Measurements from ENCODE around the gene NDUFA7. TPM values are rescaled to one million over a fixed set of nuclear protein-coding genes. Genes with fewer than 3 reads are reported as not detected.

NDUFA7 gene
- total and polyA plus RNA-seq, 2 of the 13 experiments (the other 11 are each of a cell fraction or from before 2014, with no cell fraction given) = 64.5 to 71.5 TPM

DNA sequence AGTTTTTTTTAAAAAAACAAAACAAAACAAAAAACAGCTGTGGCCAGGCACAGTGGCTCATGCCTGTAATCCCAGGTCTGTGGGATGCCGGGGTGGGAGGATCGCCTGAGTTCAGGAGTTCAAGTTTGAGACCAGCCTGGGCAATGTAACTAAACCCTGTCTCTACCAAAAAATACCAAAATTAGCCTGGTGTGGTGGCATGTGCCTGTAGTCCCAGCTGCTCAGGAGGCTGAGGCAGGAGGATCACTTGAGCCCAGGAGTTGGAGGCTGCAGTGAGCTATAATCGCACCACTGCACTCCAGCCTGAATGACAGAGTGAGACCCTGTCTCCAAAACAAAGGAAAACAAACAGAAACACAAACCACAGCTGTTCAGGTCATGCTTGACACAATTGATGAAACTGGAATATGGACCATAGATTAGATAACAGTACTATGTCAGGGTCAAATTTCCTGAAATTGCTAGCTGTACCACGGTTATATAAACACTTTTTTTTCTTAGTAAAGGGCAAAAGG, 35.9 kb upstream of the NDUFA7 start (continued):
- TF ChIP-seq, protein P1, sequence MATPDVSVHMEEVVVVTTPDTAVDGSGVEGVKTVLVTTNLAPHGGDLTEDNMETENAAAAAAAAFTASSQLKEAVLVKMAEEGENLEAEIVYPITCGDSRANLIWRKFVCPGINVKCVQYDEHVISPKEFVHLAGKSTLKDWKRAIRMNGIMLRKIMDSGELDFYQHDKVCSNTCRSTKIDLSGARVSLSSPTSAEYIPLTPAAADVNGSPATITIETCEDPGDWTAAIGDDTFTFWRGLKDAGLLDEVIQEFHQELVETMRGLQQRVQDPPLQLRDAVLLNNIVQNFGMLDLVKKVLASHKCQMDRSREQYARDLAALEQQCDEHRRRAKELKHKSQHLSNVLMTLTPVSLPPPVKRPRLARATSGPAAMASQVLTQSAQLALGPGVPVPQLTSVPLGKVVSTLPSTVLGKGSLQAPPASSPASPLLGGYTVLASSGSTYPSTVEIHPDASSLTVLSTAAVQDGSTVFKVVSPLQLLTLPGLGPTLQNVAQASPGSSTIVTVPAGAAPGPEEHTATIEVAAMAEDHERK (CRISPR knock-in tag; IDR thresholded peaks at IDR 0.05; ENCODE audit: low read depth) = no peak
- peak; percentile 55 for TF ChIP-seq TCF7 (IDR thresholded peaks at IDR 0.05; ENCODE audit: low read depth)
- TF ChIP-seq, protein P2, sequence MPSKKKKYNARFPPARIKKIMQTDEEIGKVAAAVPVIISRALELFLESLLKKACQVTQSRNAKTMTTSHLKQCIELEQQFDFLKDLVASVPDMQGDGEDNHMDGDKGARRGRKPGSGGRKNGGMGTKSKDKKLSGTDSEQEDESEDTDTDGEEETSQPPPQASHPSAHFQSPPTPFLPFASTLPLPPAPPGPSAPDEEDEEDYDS (CRISPR knock-in tag; IDR thresholded peaks at IDR 0.05) = 0 out of 2 replicates have a peak, but pooled peaks have one; percentile 36
- TF ChIP-seq ZNF230 (CRISPR knock-in tag; IDR thresholded peaks at IDR 0.05) = 0 out of 2 replicates have a peak, but pooled peaks have one; percentile 54
- peak; percentile 59; the same call in 1 of the 2 replicates for TF ChIP-seq YEATS4 (CRISPR knock-in tag; IDR thresholded peaks at IDR 0.05; ENCODE audit: borderline replicate concordance)
- TF ChIP-seq, protein P3, sequence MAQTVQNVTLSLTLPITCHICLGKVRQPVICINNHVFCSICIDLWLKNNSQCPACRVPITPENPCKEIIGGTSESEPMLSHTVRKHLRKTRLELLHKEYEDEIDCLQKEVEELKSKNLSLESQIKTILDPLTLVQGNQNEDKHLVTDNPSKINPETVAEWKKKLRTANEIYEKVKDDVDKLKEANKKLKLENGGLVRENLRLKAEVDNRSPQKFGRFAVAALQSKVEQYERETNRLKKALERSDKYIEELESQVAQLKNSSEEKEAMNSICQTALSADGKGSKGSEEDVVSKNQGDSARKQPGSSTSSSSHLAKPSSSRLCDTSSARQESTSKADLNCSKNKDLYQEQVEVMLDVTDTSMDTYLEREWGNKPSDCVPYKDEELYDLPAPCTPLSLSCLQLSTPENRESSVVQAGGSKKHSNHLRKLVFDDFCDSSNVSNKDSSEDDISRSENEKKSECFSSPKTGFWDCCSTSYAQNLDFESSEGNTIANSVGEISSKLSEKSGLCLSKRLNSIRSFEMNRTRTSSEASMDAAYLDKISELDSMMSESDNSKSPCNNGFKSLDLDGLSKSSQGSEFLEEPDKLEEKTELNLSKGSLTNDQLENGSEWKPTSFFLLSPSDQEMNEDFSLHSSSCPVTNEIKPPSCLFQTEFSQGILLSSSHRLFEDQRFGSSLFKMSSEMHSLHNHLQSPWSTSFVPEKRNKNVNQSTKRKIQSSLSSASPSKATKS (CRISPR knock-in tag; IDR thresholded peaks at IDR 0.05) = 0 out of 2 replicates have a peak, but pooled peaks have one; percentile 69
- no peak for TF ChIP-seq THYN1 (CRISPR knock-in tag; IDR thresholded peaks at IDR 0.05; ENCODE audit: borderline replicate concordance, low read depth)
- TF ChIP-seq, protein P4, sequence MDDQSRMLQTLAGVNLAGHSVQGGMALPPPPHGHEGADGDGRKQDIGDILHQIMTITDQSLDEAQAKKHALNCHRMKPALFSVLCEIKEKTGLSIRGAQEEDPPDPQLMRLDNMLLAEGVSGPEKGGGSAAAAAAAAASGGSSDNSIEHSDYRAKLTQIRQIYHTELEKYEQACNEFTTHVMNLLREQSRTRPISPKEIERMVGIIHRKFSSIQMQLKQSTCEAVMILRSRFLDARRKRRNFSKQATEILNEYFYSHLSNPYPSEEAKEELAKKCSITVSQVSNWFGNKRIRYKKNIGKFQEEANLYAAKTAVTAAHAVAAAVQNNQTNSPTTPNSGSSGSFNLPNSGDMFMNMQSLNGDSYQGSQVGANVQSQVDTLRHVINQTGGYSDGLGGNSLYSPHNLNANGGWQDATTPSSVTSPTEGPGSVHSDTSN (CRISPR knock-in tag; IDR thresholded peaks at IDR 0.05; ENCODE audit: borderline replicate concordance) = no peak
- no peak for TF ChIP-seq ZNF766 (CRISPR knock-in tag; IDR thresholded peaks at IDR 0.05; ENCODE audit: borderline replicate concordance)
- TF ChIP-seq, protein P5, sequence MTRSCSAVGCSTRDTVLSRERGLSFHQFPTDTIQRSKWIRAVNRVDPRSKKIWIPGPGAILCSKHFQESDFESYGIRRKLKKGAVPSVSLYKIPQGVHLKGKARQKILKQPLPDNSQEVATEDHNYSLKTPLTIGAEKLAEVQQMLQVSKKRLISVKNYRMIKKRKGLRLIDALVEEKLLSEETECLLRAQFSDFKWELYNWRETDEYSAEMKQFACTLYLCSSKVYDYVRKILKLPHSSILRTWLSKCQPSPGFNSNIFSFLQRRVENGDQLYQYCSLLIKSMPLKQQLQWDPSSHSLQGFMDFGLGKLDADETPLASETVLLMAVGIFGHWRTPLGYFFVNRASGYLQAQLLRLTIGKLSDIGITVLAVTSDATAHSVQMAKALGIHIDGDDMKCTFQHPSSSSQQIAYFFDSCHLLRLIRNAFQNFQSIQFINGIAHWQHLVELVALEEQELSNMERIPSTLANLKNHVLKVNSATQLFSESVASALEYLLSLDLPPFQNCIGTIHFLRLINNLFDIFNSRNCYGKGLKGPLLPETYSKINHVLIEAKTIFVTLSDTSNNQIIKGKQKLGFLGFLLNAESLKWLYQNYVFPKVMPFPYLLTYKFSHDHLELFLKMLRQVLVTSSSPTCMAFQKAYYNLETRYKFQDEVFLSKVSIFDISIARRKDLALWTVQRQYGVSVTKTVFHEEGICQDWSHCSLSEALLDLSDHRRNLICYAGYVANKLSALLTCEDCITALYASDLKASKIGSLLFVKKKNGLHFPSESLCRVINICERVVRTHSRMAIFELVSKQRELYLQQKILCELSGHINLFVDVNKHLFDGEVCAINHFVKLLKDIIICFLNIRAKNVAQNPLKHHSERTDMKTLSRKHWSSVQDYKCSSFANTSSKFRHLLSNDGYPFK (CRISPR knock-in tag; IDR thresholded peaks at IDR 0.05; ENCODE audit: borderline replicate concordance) = no peak; the same call in 1 of the 2 replicates
- no peak for TF ChIP-seq RFXAP (CRISPR knock-in tag; IDR thresholded peaks at IDR 0.05; ENCODE audit: borderline replicate concordance)
- no peak for TF ChIP-seq RFXANK (CRISPR knock-in tag; IDR thresholded peaks at IDR 0.05)
- TF ChIP-seq SCMH1 (CRISPR knock-in tag; IDR thresholded peaks at IDR 0.05; ENCODE audit: borderline replicate concordance) = no peak
- TF ChIP-seq, protein P6, sequence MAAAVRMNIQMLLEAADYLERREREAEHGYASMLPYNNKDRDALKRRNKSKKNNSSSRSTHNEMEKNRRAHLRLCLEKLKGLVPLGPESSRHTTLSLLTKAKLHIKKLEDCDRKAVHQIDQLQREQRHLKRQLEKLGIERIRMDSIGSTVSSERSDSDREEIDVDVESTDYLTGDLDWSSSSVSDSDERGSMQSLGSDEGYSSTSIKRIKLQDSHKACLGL (CRISPR knock-in tag; IDR thresholded peaks at IDR 0.05) = no peak
- TF ChIP-seq NBN (conservative IDR thresholded peaks at IDR 0.05) = no peak
- TF ChIP-seq, protein P7, sequence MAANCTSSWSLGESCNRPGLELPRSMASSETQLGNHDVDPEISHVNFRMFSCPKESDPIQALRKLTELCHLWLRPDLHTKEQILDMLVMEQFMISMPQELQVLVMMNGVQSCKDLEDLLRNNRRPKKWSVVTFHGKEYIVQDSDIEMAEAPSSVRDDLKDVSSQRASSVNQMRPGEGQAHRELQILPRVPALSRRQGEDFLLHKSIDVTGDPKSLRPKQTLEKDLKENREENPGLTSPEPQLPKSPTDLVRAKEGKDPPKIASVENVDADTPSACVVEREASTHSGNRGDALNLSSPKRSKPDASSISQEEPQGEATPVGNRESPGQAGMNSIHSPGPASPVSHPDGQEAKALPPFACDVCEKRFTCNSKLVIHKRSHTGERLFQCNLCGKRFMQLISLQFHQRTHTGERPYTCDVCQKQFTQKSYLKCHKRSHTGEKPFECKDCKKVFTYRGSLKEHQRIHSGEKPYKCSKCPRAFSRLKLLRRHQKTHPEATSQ (CRISPR knock-in tag; IDR thresholded peaks at IDR 0.05; ENCODE audit: borderline replicate concordance) = 0 out of 2 replicates have a peak, but pooled peaks have one; percentile 59
- no peak for TF ChIP-seq ZNF615 (CRISPR knock-in tag; IDR thresholded peaks at IDR 0.05; ENCODE audit: borderline replicate concordance)
- no peak for TF ChIP-seq RBM39 (IDR thresholded peaks at IDR 0.05; ENCODE audit: low read depth, low read length, poor library complexity, severe bottlenecking)
- no peak for TF ChIP-seq ZNF558 (CRISPR knock-in tag; IDR thresholded peaks at IDR 0.05; ENCODE audit: borderline replicate concordance)

Data from HepG2 (cell line).